Gastrocnemius medialis (tissue), 4 donors: ENCODE data around the gene EME2. TPM values are rescaled to one million over a fixed set of nuclear protein-coding genes. Genes with fewer than 3 reads are reported as not detected.

ENCODE experiments used
- ATAC-seq, 2 donors: fragments of 150-250 bp; one replicate each; pipeline ENCODE4 v1.9.1; 2016
- DNase-seq, 2 donors: peaks; one replicate each; pipeline ENCODE4 v3.0.0-alpha.2; 2019
- H3K27ac ChIP-seq, 4 donors: fragments of 200-600 bp; sonication (generic); 1 replicate in 1 of 4; 2 replicates in 3 of 4; pipeline ENCODE4 v1.5.1; 2016 to 2018; ENCODE audit warnings: mild to moderate bottlenecking in 2 of 4, moderate library complexity in 1 of 4
- H3K27me3 ChIP-seq, 3 donors: fragments of 200-600 bp; sonication (generic) in 2 of 3; 1 replicate in 1 of 3; 2 replicates in 2 of 3; pipeline versions ENCODE4 v1.5.1 to v1.6.0; 2016 to 2019; ENCODE audit warnings: mild to moderate bottlenecking in 1 of 3, moderate library complexity in 1 of 3
- H3K36me3 ChIP-seq, 2 donors: fragments of 200-600 bp; sonication (generic) in 1 of 2; one replicate each; pipeline ENCODE4 v1.5.1; 2017 to 2018
- H3K4me1 ChIP-seq, 2 donors: fragments of 200-600 bp; sonication (generic) in 1 of 2; one replicate each; pipeline ENCODE4 v1.5.1; 2016 to 2017; ENCODE audit warnings: mild to moderate bottlenecking in 2 of 2
- H3K4me3 ChIP-seq, 4 donors: fragments of 200-600 bp; sonication (generic) in 3 of 4; 1 replicate in 1 of 4; 2 replicates in 3 of 4; pipeline ENCODE4 v1.5.1; 2016 to 2019; ENCODE audit warnings: mild to moderate bottlenecking in 2 of 4
- H3K9me3 ChIP-seq, 3 donors: fragments of 200-600 bp; sonication (generic) in 2 of 3; 1 replicate in 1 of 3; 2 replicates in 2 of 3; pipeline ENCODE4 v1.5.1; 2016 to 2019
- POLR2A ChIP-seq, 2 donors: fragments of 450-650 bp; IDR thresholded peaks; one replicate each; pipeline ENCODE4 v1.6.1; 2017; ENCODE audit warnings: antibody characterized with exemption in 2 of 2, mild to moderate bottlenecking in 2 of 2, moderate library complexity in 2 of 2
- in situ Hi-C, 4 donors: fragments of 200-750 bp; cut with MboI; loops; one replicate each; pipeline versions ENCODE4 v1.15.0 to v1.8.0; 2017; ENCODE audit warnings: low sequenced_read_pairs in 4 of 4
- intact Hi-C: fragments of 100-400 bp; cut with DNase I; formaldehyde crosslinking; loops from one replicate; pipeline ENCODE4 v1.15.1; 2023; ENCODE audit warnings: low total_unique reads
- total RNA-seq, 4 donors: library from RNA; depleted of rRNA; stranded (reverse); fragments of >200 nt; gene quantifications; one replicate each; pipeline versions ENCODE4 v1.1.0 to v1.2.3, GENCODE V29; 2016
- TF ChIP-seq, protein P1 (sequence below), 5 experiments: fragments of 450-650 bp in 3 of 5; fragments of 200-600 bp in 2 of 5; sonication (generic) in 2 of 5; IDR thresholded peaks in 4 of 5; conservative IDR thresholded peaks in 1 of 5; 1 replicate in 4 of 5; 2 replicates in 1 of 5; pipeline ENCODE4 v1.5.1; 2016 to 2019; ENCODE audit warnings: antibody characterized with exemption in 5 of 5, mild to moderate bottlenecking in 3 of 5, moderate library complexity in 3 of 5

EME2 gene
- total RNA-seq, 4 donors from 2014 or later, result 2.1 to 9.2 (median 6.2) TPM

DNA sequence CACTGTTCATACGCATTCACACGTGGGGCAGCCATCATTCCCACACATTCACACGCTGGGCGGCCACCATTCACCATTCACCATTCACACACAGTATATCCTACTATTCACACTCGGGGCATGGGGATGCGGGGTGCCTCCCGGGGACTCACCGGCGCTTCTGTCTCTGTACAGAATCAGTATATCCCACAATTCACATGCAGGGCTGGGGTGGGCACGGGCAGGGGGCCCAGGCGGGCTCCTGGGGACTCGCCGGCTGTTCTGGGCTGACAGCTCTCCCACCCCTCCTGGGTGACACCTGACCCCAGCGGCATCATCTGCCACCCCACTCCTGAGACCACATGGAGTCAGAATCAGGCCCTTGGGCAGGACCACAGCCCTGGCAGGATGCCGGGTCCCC lies 10.9 kb upstream of the EME2 start:
- Histone ChIP-seq H3K27me3 (no peaks in the 10 kb centered on the region), H3K4me3 (no peak overlapping the region), H3K36me3 (peaks cover 0 to 73% of the 10 kb centered on the region in 2 donors), H3K9me3 (no peaks in the 10 kb centered on the region), H3K4me1 (no peaks in the 10 kb centered on the region), H3K27ac (no peak overlapping the region)
- ATAC-seq (no peak), DNase-seq (no peak)
- TF ChIP-seq POLR2A (IDR thresholded peaks at IDR 0.05), result no peak
- TF ChIP-seq, protein P1, sequence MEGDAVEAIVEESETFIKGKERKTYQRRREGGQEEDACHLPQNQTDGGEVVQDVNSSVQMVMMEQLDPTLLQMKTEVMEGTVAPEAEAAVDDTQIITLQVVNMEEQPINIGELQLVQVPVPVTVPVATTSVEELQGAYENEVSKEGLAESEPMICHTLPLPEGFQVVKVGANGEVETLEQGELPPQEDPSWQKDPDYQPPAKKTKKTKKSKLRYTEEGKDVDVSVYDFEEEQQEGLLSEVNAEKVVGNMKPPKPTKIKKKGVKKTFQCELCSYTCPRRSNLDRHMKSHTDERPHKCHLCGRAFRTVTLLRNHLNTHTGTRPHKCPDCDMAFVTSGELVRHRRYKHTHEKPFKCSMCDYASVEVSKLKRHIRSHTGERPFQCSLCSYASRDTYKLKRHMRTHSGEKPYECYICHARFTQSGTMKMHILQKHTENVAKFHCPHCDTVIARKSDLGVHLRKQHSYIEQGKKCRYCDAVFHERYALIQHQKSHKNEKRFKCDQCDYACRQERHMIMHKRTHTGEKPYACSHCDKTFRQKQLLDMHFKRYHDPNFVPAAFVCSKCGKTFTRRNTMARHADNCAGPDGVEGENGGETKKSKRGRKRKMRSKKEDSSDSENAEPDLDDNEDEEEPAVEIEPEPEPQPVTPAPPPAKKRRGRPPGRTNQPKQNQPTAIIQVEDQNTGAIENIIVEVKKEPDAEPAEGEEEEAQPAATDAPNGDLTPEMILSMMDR (IDR thresholded peaks at IDR 0.05 in 4 of 5, conservative IDR thresholded peaks at IDR 0.05 in 1 of 5), result no peak
- intact Hi-C loops (loop anchor here (5.0 kb wide), 1 partner anchor 334 kb away; no protein-coding TSS in a partner anchor), in situ Hi-C loops (no loop called here)

DNA sequence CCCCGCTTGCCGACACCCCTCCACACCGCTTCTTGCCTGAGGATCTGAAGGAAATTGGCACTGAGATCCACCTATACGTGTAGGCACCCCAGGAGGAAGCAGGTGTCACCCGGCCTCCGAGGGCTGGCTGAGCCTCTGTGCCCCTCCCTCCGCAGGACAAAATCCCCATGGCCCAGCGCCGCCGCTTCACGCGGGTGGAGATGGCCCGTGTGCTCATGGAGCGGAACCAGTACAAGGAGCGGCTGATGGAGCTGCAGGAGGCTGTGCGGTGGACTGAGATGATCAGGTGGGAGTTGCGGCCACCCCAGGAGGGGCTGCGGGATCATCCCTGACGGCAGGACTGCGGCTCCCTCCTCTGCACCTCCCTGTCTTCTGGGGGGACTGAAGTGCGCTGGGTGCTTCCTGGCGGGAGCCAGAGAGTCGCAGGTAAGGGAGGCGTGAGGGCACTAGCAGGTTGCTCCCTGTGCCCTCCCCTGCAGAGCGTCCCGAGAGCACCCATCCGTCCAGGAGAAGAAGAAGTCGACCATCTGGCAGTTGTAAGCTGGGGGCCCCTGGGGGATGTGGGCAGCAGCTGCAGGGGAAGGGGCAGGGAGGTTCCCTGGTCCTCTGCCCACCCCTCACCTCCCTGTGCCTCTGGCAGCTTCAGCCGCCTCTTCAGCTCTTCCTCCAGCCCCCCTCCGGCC lies 10.3 kb upstream of the EME2 start:
- DNase-seq, result no peak
- H3K4me3 ChIP-seq, result no peak overlapping the region
- ATAC-seq, result no peak
- in situ Hi-C loops (no loop called here), intact Hi-C loops (loop anchor here (5.0 kb wide), 1 partner anchor 335 kb away; no protein-coding TSS in a partner anchor)
- H3K9me3 ChIP-seq, result no peaks in the 10 kb centered on the region
- no peak overlapping the region for H3K27ac ChIP-seq
- peaks cover 0 to 79% of the 10 kb centered on the region in 2 donors for H3K36me3 ChIP-seq
- no peaks in the 10 kb centered on the region for H3K4me1 ChIP-seq
- no peaks in the 10 kb centered on the region for H3K27me3 ChIP-seq
- no peak for TF ChIP-seq POLR2A (IDR thresholded peaks at IDR 0.05)
- TF ChIP-seq, protein P1 (IDR thresholded peaks at IDR 0.05 in 4 of 5, conservative IDR thresholded peaks at IDR 0.05 in 1 of 5), result no peak

DNA sequence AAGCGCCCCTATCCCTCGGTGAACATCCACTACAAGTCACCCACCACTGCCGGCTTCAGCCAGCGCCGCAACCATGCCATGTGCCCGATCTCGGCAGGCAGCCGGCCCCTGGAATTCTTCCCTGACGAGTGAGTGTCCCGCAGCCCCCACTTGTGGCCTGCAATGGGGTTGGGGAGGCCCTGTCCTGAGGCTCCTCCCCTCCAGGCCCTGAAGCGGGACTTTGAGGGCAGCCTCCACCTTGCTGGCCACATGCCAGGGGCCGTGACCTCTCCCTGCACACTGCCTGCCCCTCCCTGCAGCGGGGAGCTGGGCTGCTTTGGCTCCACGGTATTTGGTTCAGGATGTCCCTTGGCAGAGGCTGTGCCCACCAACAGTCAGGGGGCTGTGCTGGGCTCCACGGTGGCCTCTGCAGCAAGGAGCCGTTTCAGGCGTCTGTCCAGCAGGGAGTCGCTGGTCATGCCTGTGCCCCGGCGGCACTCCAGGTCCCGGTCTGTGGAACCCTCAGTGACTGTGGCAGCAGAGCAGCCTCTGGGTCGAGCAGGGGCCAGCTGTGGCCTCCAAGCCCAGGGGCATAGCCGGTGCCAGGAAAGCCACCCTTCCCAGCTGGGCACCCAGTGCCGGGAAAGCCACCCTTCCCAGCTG lies 9.6 kb upstream of the EME2 start:
- no peak overlapping the region for H3K4me3 ChIP-seq
- DNase-seq (no peak), ATAC-seq (no peak)
- no peaks in the 10 kb centered on the region for H3K4me1 ChIP-seq
- H3K27ac ChIP-seq, result no peak overlapping the region
- TF ChIP-seq, protein P1 (IDR thresholded peaks at IDR 0.05 in 4 of 5, conservative IDR thresholded peaks at IDR 0.05 in 1 of 5), result no peak
- TF ChIP-seq POLR2A (IDR thresholded peaks at IDR 0.05), result no peak
- H3K36me3 ChIP-seq, result peaks cover 0 to 79% of the 10 kb centered on the region in 2 donors
- in situ Hi-C loops, result no loop called here
- intact Hi-C loops, result loop anchor here (5.0 kb wide), 1 partner anchor 336 kb away; no protein-coding TSS in a partner anchor
- H3K9me3 ChIP-seq, result no peaks in the 10 kb centered on the region
- H3K27me3 ChIP-seq, result no peaks in the 10 kb centered on the region

DNA sequence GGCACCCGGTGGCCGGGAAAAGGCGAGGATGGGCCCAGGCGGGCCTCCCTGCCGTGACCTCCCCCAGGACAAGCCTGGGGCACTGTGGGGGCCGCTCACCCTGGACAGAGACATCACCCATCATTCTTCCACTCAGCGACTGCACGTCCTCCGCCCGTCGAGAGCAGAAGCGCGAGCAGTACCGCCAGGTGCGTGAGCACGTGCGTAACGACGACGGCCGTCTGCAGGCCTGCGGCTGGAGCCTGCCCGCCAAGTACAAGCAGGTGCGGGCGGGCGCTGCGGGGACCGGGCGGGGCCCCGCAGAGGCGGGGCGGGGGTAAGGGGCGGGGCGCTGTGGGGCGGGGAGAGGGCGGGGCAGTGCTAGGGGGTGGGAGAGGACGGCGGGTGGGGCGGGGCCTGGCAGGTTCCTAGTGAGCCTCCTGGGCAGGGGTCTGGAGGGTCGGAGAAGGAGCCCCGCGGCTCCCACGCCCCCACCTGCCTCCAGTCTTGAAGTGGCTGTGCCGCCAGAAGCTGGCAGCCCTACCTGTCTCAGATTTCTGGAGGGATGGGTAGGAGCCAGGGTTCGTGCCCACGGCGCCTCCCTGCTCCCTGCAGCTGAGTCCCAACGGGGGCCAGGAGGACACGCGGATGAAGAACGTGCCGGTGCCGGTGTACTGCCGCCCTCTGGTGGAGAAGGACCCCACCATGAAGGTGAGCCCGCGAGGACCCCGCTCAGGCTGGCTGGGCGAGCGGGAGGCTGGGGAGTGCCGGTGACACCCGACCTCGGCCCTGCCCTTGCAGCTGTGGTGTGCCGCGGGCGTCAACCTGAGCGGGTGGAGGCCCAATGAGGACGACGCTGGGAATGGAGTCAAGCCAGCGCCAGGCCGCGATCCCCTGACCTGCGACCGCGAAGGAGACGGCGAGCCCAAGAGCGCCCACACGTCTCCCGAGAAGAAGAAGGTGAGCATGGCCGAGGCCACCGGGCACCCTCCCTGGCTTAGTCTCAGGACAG lies 8.8 kb upstream of the EME2 start:
- in situ Hi-C loops (no loop called here), intact Hi-C loops (loop anchor here (5.0 kb wide), 1 partner anchor 337 kb away; no protein-coding TSS in a partner anchor)
- no peaks in the 10 kb centered on the region for H3K4me1 ChIP-seq
- no peak overlapping the region for H3K4me3 ChIP-seq
- peaks cover 0 to 80% of the 10 kb centered on the region in 2 donors for H3K36me3 ChIP-seq
- DNase-seq (no peak), ATAC-seq (peak in 1 of 2 donors; percentile 15)
- H3K9me3 ChIP-seq, result no peaks in the 10 kb centered on the region
- no peak overlapping the region for H3K27ac ChIP-seq
- no peaks in the 10 kb centered on the region for H3K27me3 ChIP-seq
- TF ChIP-seq, protein P1 (IDR thresholded peaks at IDR 0.05 in 4 of 5, conservative IDR thresholded peaks at IDR 0.05 in 1 of 5), result peak in 1 of 5 experiments; percentile 18
- TF ChIP-seq POLR2A (IDR thresholded peaks at IDR 0.05), result no peak
